ENCODE results near the gene ATE1.
"Not testable (repeated sequence)": the region's sequence is repeated elsewhere in the genome, so short reads cannot be mapped to it uniquely, and the experiment has no call there.

The ATE1 gene

GRCh38 chr10:121928528-121928884 is 675 bp upstream of the ATE1 start:
- TF ChIP-seq, protein P1, sequence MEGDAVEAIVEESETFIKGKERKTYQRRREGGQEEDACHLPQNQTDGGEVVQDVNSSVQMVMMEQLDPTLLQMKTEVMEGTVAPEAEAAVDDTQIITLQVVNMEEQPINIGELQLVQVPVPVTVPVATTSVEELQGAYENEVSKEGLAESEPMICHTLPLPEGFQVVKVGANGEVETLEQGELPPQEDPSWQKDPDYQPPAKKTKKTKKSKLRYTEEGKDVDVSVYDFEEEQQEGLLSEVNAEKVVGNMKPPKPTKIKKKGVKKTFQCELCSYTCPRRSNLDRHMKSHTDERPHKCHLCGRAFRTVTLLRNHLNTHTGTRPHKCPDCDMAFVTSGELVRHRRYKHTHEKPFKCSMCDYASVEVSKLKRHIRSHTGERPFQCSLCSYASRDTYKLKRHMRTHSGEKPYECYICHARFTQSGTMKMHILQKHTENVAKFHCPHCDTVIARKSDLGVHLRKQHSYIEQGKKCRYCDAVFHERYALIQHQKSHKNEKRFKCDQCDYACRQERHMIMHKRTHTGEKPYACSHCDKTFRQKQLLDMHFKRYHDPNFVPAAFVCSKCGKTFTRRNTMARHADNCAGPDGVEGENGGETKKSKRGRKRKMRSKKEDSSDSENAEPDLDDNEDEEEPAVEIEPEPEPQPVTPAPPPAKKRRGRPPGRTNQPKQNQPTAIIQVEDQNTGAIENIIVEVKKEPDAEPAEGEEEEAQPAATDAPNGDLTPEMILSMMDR (IDR thresholded peaks at IDR 0.05; ENCODE audit: borderline replicate concordance, control extremely low read depth, extremely low read depth, insufficient read depth, missing control alignments): no peak
- in situ Hi-C loops (cut with MboI; ENCODE audit: low sequenced_read_pairs, unreplicated experiment): no loop called here
- peak; percentile 57 for DNase-seq (ENCODE audit: low spot score)

- TF ChIP-seq, protein P1 (IDR thresholded peaks at IDR 0.05; ENCODE audit: borderline replicate concordance, control extremely low read depth, extremely low read depth, insufficient read depth, missing control alignments): no peak
- in situ Hi-C loops (cut with MboI; ENCODE audit: low sequenced_read_pairs, unreplicated experiment): no loop called here
- peak; percentile 64 for DNase-seq (ENCODE audit: low spot score)
Observed at GRCh38 chr10:121927318-121927840, 452 bp downstream of the ATE1 start.

- in situ Hi-C loops (cut with MboI; ENCODE audit: low sequenced_read_pairs, unreplicated experiment): no loop called here
- no peak for DNase-seq (ENCODE audit: low spot score)
- TF ChIP-seq, protein P1 (IDR thresholded peaks at IDR 0.05; ENCODE audit: borderline replicate concordance, control extremely low read depth, extremely low read depth, insufficient read depth, missing control alignments): no peak
Observed at GRCh38 chr10:121926671-121927317, 1.0 kb downstream of the ATE1 start.

DNA sequence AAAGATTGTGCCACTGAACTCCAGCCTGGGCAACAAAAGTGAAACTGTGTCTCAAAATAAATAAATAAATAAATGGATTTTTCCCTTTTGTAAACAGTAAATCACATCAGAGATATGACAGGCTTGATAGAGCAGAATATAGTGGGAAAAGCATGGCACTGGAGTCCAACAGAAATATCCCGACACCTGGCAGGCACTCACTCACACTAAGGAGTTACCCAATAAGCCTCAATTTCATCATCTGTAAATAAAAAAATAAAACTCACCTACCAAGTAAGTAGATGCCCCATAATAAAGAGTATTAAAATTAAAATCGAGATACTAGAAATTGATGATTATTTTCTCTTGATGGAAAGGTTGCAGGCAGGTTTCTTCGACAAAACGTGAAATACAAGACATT is 1.7 kb downstream of the ATE1 start:
- no peak for DNase-seq (ENCODE audit: low spot score)
- in situ Hi-C loops (cut with MboI; ENCODE audit: low sequenced_read_pairs, unreplicated experiment): no loop called here
- TF ChIP-seq, protein P1 (IDR thresholded peaks at IDR 0.05; ENCODE audit: borderline replicate concordance, control extremely low read depth, extremely low read depth, insufficient read depth, missing control alignments): no peak

- DNase-seq (ENCODE audit: low spot score): no peak
- in situ Hi-C loops (cut with MboI; ENCODE audit: low sequenced_read_pairs, unreplicated experiment): no loop called here
Observed at GRCh38 chr10:121921238-121921931, 6.4 kb downstream of the ATE1 start.

GRCh38 chr10:121919666-121920065 is 8.2 kb downstream of the ATE1 start:
- TF ChIP-seq, protein P1 (IDR thresholded peaks at IDR 0.05; ENCODE audit: borderline replicate concordance, control extremely low read depth, extremely low read depth, insufficient read depth, missing control alignments): no peak
- in situ Hi-C loops (cut with MboI; ENCODE audit: low sequenced_read_pairs, unreplicated experiment): no loop called here
- DNase-seq (ENCODE audit: low spot score): no peak

More at GRCh38 chr10:121921238-121921931, 6.4 kb downstream of the ATE1 start:
- TF ChIP-seq, protein P1 (IDR thresholded peaks at IDR 0.05; ENCODE audit: borderline replicate concordance, control extremely low read depth, extremely low read depth, insufficient read depth, missing control alignments): no peak

DNA sequence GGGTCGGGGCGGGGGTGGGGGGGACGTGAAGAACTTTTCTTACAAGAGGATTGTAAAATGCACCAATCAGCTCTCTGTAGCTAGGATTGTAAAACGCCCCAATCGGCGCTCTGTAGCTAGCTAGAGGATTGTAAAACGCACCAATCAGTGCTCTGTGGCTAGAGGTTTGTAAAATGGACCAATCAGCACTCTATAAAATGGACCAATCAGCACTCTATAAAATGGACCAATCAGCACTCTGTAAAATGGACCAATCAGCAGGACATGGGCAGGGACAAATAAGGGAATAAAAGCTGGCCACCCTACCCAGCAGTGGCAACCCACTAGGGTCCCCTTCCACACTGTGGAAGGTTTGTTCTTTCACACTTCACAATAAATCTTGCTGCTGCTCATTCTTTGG is 9.0 kb downstream of the ATE1 start:
- DNase-seq (ENCODE audit: low spot score); in situ Hi-C loops (cut with MboI; ENCODE audit: low sequenced_read_pairs, unreplicated experiment): not testable (repeated sequence)

Measured in GM13976 (cell line).